ENCODE data around the gene NEUROD4.

DNA sequence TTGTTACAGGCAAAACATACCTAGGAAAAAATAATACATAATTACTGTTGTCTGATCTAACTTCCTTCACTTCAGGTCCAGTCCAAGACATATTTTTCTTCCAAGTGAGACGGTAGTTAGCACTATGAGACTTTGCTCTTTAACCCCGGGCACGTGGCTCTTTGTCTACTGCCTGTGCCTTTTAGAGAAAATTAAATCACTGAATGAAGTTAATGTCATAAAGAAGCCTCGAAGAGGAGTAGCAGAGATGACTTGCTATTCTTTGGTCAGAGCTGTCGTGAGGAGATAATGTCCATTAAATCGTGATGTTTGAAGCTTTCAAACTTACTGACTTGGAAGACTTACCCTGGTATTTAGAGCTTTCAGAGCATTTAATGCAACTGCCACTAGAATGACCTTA is 43.9 kb upstream of the NEUROD4 start:
- TF ChIP-seq, protein P1, sequence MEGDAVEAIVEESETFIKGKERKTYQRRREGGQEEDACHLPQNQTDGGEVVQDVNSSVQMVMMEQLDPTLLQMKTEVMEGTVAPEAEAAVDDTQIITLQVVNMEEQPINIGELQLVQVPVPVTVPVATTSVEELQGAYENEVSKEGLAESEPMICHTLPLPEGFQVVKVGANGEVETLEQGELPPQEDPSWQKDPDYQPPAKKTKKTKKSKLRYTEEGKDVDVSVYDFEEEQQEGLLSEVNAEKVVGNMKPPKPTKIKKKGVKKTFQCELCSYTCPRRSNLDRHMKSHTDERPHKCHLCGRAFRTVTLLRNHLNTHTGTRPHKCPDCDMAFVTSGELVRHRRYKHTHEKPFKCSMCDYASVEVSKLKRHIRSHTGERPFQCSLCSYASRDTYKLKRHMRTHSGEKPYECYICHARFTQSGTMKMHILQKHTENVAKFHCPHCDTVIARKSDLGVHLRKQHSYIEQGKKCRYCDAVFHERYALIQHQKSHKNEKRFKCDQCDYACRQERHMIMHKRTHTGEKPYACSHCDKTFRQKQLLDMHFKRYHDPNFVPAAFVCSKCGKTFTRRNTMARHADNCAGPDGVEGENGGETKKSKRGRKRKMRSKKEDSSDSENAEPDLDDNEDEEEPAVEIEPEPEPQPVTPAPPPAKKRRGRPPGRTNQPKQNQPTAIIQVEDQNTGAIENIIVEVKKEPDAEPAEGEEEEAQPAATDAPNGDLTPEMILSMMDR (IDR thresholded peaks at IDR 0.05), result no peak
- TF ChIP-seq EZH2 (IDR thresholded peaks at IDR 0.05), result no peak
- no peak for TF ChIP-seq EZH2phosphoT487 (IDR thresholded peaks at IDR 0.05)

Data from neural progenitor cell (in vitro differentiated cells).